HepG2 (cell line): ENCODE results near the gene KIAA0930. TPM values are rescaled to one million over a fixed set of nuclear protein-coding genes. Genes with fewer than 3 reads are reported as not detected.
A peak's percentile ranks its signal among the peaks of the same experiment; 100 is the strongest.

Experiments used
- ADNP ChIP-seq: sonication (generic); formaldehyde crosslinking; IDR thresholded peaks from 2 replicates; pipeline ENCODE4 v1.4.0; 2020; ENCODE audit warnings: missing genetic modification reagents
- ATAD3A ChIP-seq: sonication (generic); formaldehyde crosslinking; IDR thresholded peaks from 2 replicates; pipeline ENCODE4 v1.4.0; 2020; ENCODE audit warnings: missing genetic modification reagents
- FOXP4 ChIP-seq: sonication (generic); formaldehyde crosslinking; IDR thresholded peaks from 2 replicates; pipeline ENCODE4 v1.4.0; 2020; ENCODE audit warnings: missing genetic modification reagents
- GABPA ChIP-seq, 2 experiments: IDR thresholded peaks; 2 replicates each; pipeline ENCODE4 v1.6.1; 2011 to 2016; ENCODE audit warnings: low read depth in 2 of 2, low read length in 1 of 2, missing biosample characterization in 1 of 2, missing genetic modification characterization in 1 of 2
- GZF1 ChIP-seq: sonication (generic); formaldehyde crosslinking; IDR thresholded peaks from 2 replicates; pipeline ENCODE4 v1.5.1; 2020; ENCODE audit warnings: mild to moderate bottlenecking, missing genetic modification reagents
- HOXA3 ChIP-seq: sonication (generic); formaldehyde crosslinking; IDR thresholded peaks from 2 replicates; pipeline ENCODE4 v1.5.0; 2020; ENCODE audit warnings: missing genetic modification reagents
- HOXA5 ChIP-seq: sonication (generic); formaldehyde crosslinking; IDR thresholded peaks from 2 replicates; pipeline ENCODE4 v1.4.0; 2020; ENCODE audit warnings: missing genetic modification reagents
- JUN ChIP-seq: sonication (generic); formaldehyde crosslinking; IDR thresholded peaks from 2 replicates; pipeline ENCODE4 v1.4.0; 2020; ENCODE audit warnings: mild to moderate bottlenecking, missing genetic modification reagents
- KLF11 ChIP-seq: IDR thresholded peaks from 2 replicates; pipeline ENCODE4 v1.6.1; 2016; ENCODE audit warnings: missing compliant biosample characterization
- MAFK ChIP-seq, 2 experiments: IDR thresholded peaks in 1 of 2; conservative IDR thresholded peaks in 1 of 2; 2 replicates each; pipeline ENCODE4 v1.6.1; 2011; ENCODE audit warnings: improper control_type of control experiment in 2 of 2, low read length in 2 of 2
- MYC ChIP-seq: sonication (generic); formaldehyde crosslinking; IDR thresholded peaks from 2 replicates; pipeline ENCODE4 v1.9.0; 2021; ENCODE audit warnings: missing genetic modification reagents, borderline replicate concordance
- PBX2 ChIP-seq: IDR thresholded peaks from 2 replicates; pipeline ENCODE4 v1.6.1; 2016; ENCODE audit warnings: control low read depth
- THAP9 ChIP-seq: sonication (generic); formaldehyde crosslinking; IDR thresholded peaks from 2 replicates; pipeline ENCODE4; 2020; ENCODE audit warnings: missing genetic modification reagents, mild to moderate bottlenecking, borderline replicate concordance
- YY1 ChIP-seq: IDR thresholded peaks from 2 replicates; pipeline ENCODE4 v1.6.1; 2011; ENCODE audit warnings: low read length, low read depth, moderate library complexity, mild to moderate bottlenecking; ENCODE audit not compliant: insufficient read depth, insufficient replicate concordance
- ZBTB14 ChIP-seq: sonication (generic); formaldehyde crosslinking; IDR thresholded peaks from 2 replicates; pipeline ENCODE4 v1.4.0; 2020; ENCODE audit warnings: missing genetic modification reagents
- ZKSCAN8 ChIP-seq: IDR thresholded peaks from 2 replicates; pipeline ENCODE4 v1.6.1; 2016; ENCODE audit warnings: borderline replicate concordance, missing genetic modification reagents, missing compliant biosample characterization
- ZNF225 ChIP-seq: sonication (generic); formaldehyde crosslinking; IDR thresholded peaks from 2 replicates; pipeline ENCODE4 v1.4.0; 2020; ENCODE audit warnings: mild to moderate bottlenecking, missing genetic modification reagents
- ZNF3 ChIP-seq: IDR thresholded peaks from 2 replicates; pipeline ENCODE4 v1.7.0; 2017; ENCODE audit warnings: inconsistent platforms
- ZNF337 ChIP-seq: sonication (generic); formaldehyde crosslinking; IDR thresholded peaks from 2 replicates; pipeline ENCODE4 v1.5.1; 2020; ENCODE audit warnings: missing genetic modification reagents, low read depth, mild to moderate bottlenecking, borderline replicate concordance
- ZNF431 ChIP-seq: sonication (generic); formaldehyde crosslinking; IDR thresholded peaks from 2 replicates; pipeline ENCODE4 v1.9.0; 2022; ENCODE audit warnings: missing genetic modification reagents, low read depth, mild to moderate bottlenecking, borderline replicate concordance
- ZNF652 ChIP-seq: IDR thresholded peaks from 2 replicates; pipeline ENCODE4 v1.6.1; 2016; ENCODE audit warnings: low read depth, borderline replicate concordance
- polyA plus RNA-seq, 8 experiments: library from polyadenylated mRNA; depleted of rRNA in 3 of 8; stranded (reverse) in 7 of 8; unstranded in 1 of 8; fragments of >200 nt; fragmentation: Illumina TruSeq in 4 of 8; extraction: Trizol in 4 of 8; gene quantifications; 2 replicates each; pipeline versions ENCODE4 v1.2.1 to v1.2.3, GENCODE V29; 2011 to 2016; ENCODE audit warnings: low read depth in 4 of 8, missing spikeins in 1 of 8, mixed read lengths in 1 of 8; ENCODE audit not compliant: insufficient read depth in 1 of 8
- total RNA-seq, 5 experiments: library from RNA; depleted of rRNA; stranded (reverse); fragments of >200 nt; fragmentation: Illumina TruSeq; extraction: Trizol; gene quantifications; 2 replicates each; pipeline ENCODE4 v1.2.3, GENCODE V29; 2016; ENCODE audit warnings: low read depth in 1 of 5

KIAA0930 gene
- total and polyA plus RNA-seq, 2 of the 13 experiments (the other 11 are each of a cell fraction or from before 2014, with no cell fraction given) = 27.0 to 38.2 TPM

GRCh38 chr22:45159652-45160462 is 80.8 kb downstream of the KIAA0930 start (continued):
- no peak for TF ChIP-seq GABPA (IDR thresholded peaks at IDR 0.05; ENCODE audit: low read depth, low read length)
- peak; percentile 45; the same call in 1 of the 2 replicates for TF ChIP-seq GABPA (CRISPR knock-in tag; IDR thresholded peaks at IDR 0.05; ENCODE audit: low read depth)
- TF ChIP-seq ZBTB14 (CRISPR knock-in tag) = no peak
- TF ChIP-seq ZNF337 (CRISPR knock-in tag) = no peak
- TF ChIP-seq ATAD3A = no peak
- TF ChIP-seq ZKSCAN8 (CRISPR knock-in tag) = peak; percentile 53; the same call in 1 of the 2 replicates
- peak in 1 of 2 experiments; percentile 32; a peak in 1 of 4 replicates for TF ChIP-seq MAFK (conservative IDR thresholded peaks at IDR 0.05 in 1 of 2, IDR thresholded peaks at IDR 0.05 in 1 of 2; ENCODE audit: low read length in 2 of 2)
- no peak for TF ChIP-seq ADNP (CRISPR knock-in tag)
- no peak; the same call in 1 of the 2 replicates for TF ChIP-seq HOXA3 (CRISPR knock-in tag)
- peak; percentile 56; the same call in 1 of the 2 replicates for TF ChIP-seq GZF1 (CRISPR knock-in tag)
- TF ChIP-seq THAP9 = no peak
- no peak for TF ChIP-seq YY1
- no peak for TF ChIP-seq PBX2
- no peak for TF ChIP-seq MYC (CRISPR knock-in tag)
- peak; percentile 70 for TF ChIP-seq ZNF652 (CRISPR knock-in tag)
- no peak for TF ChIP-seq ZNF3
- TF ChIP-seq ZNF431 (CRISPR knock-in tag) = no peak
- TF ChIP-seq HOXA5 = no peak
- TF ChIP-seq ZNF225 (CRISPR knock-in tag) = no peak
- peak; percentile 74 for TF ChIP-seq FOXP4 (CRISPR knock-in tag)
- TF ChIP-seq JUN (CRISPR knock-in tag) = no peak
- no peak; the same call in 1 of the 2 replicates for TF ChIP-seq KLF11 (CRISPR knock-in tag)
